Muscle of leg (tissue), 11 donors: ENCODE data around the gene COMMD3. TPM values are rescaled to one million over a fixed set of nuclear protein-coding genes. Genes with fewer than 3 reads are reported as not detected.
"Not testable (repeated sequence)": the region's sequence is repeated elsewhere in the genome, so short reads cannot be mapped to it uniquely, and the experiment has no call there.

ENCODE experiments used
- DNase-seq: peaks from one replicate; pipeline ENCODE4 v3.0.0; 2013
- H3K27ac ChIP-seq: one replicate; pipeline ENCODE4 v1.5.1; 2013; ENCODE audit warnings: mild to moderate bottlenecking, low read length, control low read depth
- H3K27me3 ChIP-seq: one replicate; pipeline ENCODE4 v1.6.1; 2013; ENCODE audit warnings: low read length; ENCODE audit not compliant: control insufficient read depth, insufficient read depth
- H3K36me3 ChIP-seq: one replicate; pipeline ENCODE4 v1.6.1; 2013; ENCODE audit warnings: low read length; ENCODE audit not compliant: control insufficient read depth, insufficient read depth
- H3K4me1 ChIP-seq: one replicate; pipeline ENCODE4 v1.6.1; 2013; ENCODE audit warnings: low read length; ENCODE audit not compliant: control insufficient read depth, insufficient read depth
- H3K4me3 ChIP-seq: one replicate; pipeline ENCODE4 v1.5.1; 2013; ENCODE audit warnings: low read length, control low read depth
- H3K9me3 ChIP-seq: replicated peaks from 2 replicates; pipeline ENCODE4 v1.6.1; 2013; ENCODE audit warnings: low read depth, low read length; ENCODE audit not compliant: control insufficient read depth
- WGBS: methylation state at CpG from one replicate; pipeline ENCODE4 v1.1.5; 2013; ENCODE audit warnings: missing lambda C conversion rate; ENCODE audit not compliant: insufficient coverage; 5-methylcytosine and 5-hydroxymethylcytosine counted together
- polyA plus RNA-seq, 8 donors: library from polyadenylated mRNA; unstranded; fragments of 120-200 nt; gene quantifications; one replicate each; pipeline versions ENCODE4 v1.2.1 to v1.2.3, GENCODE V29; 2013; ENCODE audit warnings: inconsistent platforms in 1 of 8, low replicate concordance in 1 of 8; ENCODE audit not compliant: insufficient read length in 8 of 8, insufficient read depth in 1 of 8
- total RNA-seq: library from RNA; stranded (reverse); fragments of 120-200 nt; gene quantifications from one replicate; pipeline ENCODE4 v1.2.4, GENCODE V29; 2013

The COMMD3 gene
- total and polyA plus RNA-seq, 9 donors, result 54.8 to 73.3 (median 66.0) TPM

DNA sequence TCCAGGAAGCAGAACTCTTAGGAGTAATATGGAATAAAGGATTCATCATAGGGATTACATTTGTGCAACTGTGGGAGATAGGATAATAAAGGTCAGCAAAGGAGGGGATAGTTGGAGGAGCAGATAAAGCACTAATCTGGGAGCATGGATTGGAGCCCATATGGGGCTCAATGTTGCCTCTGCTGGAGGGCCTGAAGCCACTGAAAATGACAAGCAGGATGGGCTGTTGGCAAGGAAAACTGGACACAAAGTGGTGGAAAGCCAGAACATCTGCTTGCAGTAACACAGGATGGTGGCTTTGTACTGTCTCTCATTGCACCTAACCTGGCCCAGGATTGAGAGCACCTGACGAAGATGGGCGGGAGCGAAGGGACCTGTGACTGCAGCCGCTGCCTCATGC, 15.0 kb upstream of the COMMD3 start:
- no peak for DNase-seq
- H3K4me3 ChIP-seq, result no peak overlapping the region
- H3K27ac ChIP-seq, result no peak overlapping the region
- 82% methylated on average over 4 of the region's 4 CpGs for WGBS
- no peaks in the 10 kb centered on the region for H3K4me1 ChIP-seq
- H3K9me3 ChIP-seq, result no peaks in the 10 kb centered on the region
- H3K36me3 ChIP-seq, result no peaks in the 10 kb centered on the region
- H3K27me3 ChIP-seq, result peaks cover 2% of the 10 kb centered on the region

DNA sequence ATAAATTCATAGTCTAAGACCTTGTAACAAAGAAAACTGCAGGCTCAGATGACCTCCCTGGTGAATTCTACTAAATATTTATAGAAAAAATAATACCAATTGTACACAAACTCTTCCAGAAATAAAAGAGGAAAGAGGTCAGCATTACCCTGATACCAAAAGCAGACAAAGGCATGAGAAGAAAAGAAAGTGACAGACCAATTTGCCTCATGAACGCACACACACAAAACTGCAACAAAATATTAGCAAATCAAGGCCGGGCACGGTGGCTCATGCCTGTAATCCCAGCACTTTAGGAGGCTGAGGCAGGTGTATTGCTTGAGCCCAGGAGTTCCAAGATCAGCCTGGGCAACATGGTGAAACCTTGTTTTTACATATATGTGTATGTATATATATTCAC, 12.7 kb upstream of the COMMD3 start:
- Histone ChIP-seq H3K27me3 (no peaks in the 10 kb centered on the region), H3K9me3 (no peaks in the 10 kb centered on the region), H3K27ac (no peak overlapping the region), H3K4me1 (no peaks in the 10 kb centered on the region), H3K4me3 (no peak overlapping the region), H3K36me3 (no peaks in the 10 kb centered on the region)
- WGBS, result no CpG with 5 or more reads among the region's 3 CpGs
- DNase-seq, result no peak

DNA sequence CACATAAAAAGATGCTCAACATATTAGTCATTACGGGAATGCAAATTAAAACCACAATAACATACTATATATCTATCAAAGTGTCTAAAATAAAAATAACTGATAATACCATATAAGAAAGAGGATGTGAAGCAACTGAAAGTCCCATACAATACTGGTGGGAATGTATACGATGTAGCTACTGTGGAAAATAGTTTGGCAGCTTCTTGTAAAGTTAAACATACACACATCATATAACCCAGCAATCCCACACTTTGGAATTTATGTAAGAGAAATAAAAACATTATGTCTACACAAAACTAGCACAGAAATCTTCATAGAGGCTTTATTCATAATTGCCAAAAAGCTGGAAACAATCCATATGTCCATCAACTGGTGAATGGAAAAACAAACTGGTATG, 10.5 kb upstream of the COMMD3 start:
- Histone ChIP-seq H3K27ac (no peak overlapping the region), H3K9me3 (no peaks in the 10 kb centered on the region), H3K27me3 (no peaks in the 10 kb centered on the region), H3K4me3 (no peak overlapping the region), H3K4me1 (no peaks in the 10 kb centered on the region), H3K36me3 (no peaks in the 10 kb centered on the region)
- no CpG with 5 or more reads among the region's 2 CpGs for WGBS
- no peak for DNase-seq

DNA sequence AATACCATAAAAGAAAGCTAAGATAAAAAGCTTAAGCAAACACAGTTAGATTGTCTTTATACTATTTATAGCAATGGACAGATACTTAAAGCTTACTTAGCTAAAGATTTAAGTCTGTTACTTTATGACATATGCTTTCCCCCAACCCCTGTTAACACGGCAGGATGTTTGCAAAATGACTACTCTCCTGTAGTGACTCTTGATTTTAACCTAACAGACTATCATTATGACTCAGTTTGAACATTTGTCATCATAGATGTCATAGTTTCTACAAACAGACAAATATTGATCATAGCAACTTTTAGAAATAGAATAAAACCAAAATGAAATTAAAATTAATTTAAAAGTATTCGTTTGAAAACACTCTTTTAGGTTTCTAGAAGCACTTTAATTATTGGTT, 7.8 kb upstream of the COMMD3 start:
- Histone ChIP-seq H3K27me3 (no peaks in the 10 kb centered on the region), H3K9me3 (no peaks in the 10 kb centered on the region), H3K36me3 (no peaks in the 10 kb centered on the region), H3K27ac (no peak overlapping the region), H3K4me1 (no peaks in the 10 kb centered on the region), H3K4me3 (no peak overlapping the region)
- no peak for DNase-seq
- no CpG with 5 or more reads among the region's 2 CpGs for WGBS

DNA sequence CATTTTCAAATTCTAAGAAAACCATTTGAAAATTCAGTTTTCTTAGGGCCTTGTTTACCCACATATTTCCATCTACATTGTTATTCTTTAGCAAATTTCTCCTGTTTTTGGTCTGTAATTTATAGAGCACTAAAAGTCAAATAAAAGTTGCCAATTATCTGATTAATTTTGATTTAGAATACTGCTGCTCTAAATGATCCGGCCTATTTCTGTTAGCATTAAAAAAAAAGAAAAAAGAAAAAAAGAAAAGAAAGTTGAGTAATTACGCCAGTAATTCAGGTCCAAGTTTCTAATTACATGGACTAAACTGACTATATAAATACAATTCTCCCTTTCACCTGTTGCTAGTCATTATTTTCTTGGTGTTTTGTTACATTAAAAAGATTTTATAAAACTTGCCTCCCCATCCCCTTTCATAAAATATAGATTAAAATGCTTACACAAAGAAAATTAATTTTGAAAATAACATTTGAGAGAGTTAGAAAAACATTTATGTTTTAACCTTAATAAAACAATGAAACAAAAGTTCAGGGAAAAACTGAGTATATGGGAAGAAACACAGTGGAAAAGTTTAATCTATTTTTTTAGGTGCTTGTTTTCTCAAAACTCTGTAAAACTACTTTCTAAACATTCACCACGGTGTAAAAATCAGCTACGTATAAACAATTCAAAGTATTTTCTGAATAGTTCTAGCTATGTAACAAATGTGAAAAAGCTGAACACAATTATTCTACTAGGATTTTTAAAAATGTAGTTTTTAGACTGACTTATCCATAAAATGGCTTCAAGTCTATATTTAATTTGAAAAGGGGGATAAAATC, 6.8 kb upstream of the COMMD3 start:
- DNase-seq, result no peak
- H3K27ac ChIP-seq, result no peak overlapping the region
- no peaks in the 10 kb centered on the region for H3K9me3 ChIP-seq
- no peaks in the 10 kb centered on the region for H3K27me3 ChIP-seq
- no peaks in the 10 kb centered on the region for H3K36me3 ChIP-seq
- WGBS, result no CpG with 5 or more reads among the region's 4 CpGs
- H3K4me3 ChIP-seq, result no peak overlapping the region
- H3K4me1 ChIP-seq, result no peaks in the 10 kb centered on the region

DNA sequence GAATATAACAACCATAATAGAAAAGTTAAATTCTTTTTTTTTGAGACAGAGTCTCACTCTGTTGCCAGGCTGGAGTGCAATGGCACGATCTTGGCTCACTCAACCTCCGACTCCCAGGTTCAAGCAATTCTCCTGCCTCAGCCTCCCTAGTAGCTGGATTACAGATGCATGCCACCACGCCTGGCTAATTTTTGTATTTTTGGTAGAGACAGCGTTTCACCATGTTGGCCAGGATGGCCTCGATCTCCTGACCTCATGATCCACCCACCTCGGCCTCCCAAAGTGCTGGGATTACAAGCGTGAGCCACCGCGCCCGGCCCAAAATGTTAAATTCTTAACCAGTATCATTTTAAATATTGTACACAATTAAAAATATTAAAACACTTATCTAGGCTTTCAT, 6.2 kb upstream of the COMMD3 start:
- H3K27me3 ChIP-seq, H3K36me3 ChIP-seq, DNase-seq, H3K4me1 ChIP-seq, H3K27ac ChIP-seq, H3K4me3 ChIP-seq, H3K9me3 ChIP-seq: not testable (repeated sequence)
- no CpG with 5 or more reads among the region's 10 CpGs for WGBS

DNA sequence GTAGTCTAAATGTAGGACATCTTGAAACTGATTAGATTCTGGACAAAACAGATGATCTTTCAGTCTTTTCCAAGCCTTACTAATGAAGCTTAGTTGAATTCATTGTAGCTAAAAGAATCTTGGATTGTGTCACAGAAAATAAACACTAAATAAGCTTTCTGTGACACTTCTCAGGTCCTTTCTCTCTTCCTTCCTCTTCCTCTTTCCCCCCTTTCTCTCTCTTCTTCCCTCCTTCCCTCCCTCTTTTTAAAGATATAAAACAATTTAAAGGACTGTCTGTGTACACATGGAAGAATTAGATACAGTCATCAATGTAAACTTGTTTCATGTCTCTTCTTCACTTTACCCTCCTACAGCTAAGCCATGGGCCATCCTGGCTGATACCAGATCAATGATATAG, 5.3 kb upstream of the COMMD3 start:
- H3K4me1 ChIP-seq, result peaks cover 4% of the 10 kb centered on the region
- no peaks in the 10 kb centered on the region for H3K9me3 ChIP-seq
- H3K27me3 ChIP-seq, result no peaks in the 10 kb centered on the region
- no peak for DNase-seq
- H3K36me3 ChIP-seq, result no peaks in the 10 kb centered on the region
- H3K27ac ChIP-seq, result no peak overlapping the region
- no peak overlapping the region for H3K4me3 ChIP-seq

DNA sequence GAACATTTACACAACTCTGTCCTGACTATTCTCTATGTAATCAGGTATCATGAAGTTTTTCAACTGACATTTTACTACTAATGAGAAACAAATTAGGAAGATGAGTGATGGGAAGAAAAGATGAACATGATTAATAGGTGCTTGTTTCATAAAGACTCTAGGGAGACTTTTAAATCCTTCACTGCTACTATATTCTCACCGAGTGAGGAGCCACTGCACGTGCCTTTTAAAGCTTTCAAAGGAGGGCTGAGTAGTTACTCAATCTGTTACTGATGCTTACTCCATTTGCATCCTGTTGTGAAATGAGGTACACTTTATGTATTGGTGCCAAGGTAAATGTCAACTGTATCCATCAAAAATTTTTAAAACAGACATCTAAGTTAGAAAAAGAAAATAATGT, 1.3 kb upstream of the COMMD3 start:
- Histone ChIP-seq H3K27ac (no peak overlapping the region), H3K9me3 (no peaks in the 10 kb centered on the region), H3K4me3 (no peak overlapping the region), H3K4me1 (peaks cover 5% of the 10 kb centered on the region), H3K36me3 (no peaks in the 10 kb centered on the region), H3K27me3 (no peaks in the 10 kb centered on the region)
- DNase-seq, result no peak
- WGBS, result no CpG with 5 or more reads among the region's 2 CpGs

DNA sequence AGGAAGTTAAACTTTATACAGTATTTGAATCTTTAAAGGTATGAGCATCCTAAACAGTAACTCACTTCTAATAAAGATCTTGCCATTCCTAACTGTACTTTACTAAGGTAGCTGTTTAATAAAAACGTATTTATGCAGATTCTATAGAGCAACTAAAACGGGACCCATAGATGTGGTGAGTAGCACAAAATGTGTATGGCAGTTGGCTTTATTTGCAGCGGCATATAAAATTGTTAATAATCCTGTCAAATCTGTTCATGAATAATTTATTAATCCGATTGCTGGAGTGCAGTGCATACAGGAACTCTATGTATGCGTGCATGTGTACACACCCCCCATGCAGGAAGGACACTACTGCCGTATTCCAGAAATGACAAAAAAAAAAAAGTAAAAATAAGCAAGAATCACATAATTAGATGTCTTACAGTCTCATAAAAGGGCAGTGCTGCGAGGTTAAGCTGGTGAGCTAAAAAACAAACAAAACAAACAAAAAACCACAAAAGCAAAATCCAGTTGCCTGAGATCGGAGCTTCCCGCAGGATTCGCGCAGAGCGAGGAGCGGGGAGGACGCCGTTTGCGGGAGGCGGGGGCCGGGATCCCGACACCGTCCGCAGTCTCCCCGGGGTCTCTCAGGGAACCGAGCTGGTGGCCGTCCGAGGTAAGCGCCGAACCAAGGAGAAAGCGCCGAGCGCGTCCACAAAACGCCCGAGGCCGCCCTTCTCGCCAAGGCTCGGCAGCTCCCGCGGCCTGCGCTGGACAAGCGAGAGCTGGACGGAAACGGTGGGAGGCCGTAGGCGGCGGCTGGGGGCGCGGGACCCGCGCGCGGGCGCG, 518 bp upstream of the COMMD3 start:
- no peaks in the 10 kb centered on the region for H3K27me3 ChIP-seq
- peak overlapping the region; percentile 89 for H3K4me3 ChIP-seq
- H3K4me1 ChIP-seq, result peaks cover 5% of the 10 kb centered on the region
- peak overlapping the region; percentile 94 for H3K27ac ChIP-seq
- no peak for DNase-seq
- WGBS, result under 1% methylated on average over 46 of the region's 53 CpGs
- H3K36me3 ChIP-seq, result no peaks in the 10 kb centered on the region
- no peaks in the 10 kb centered on the region for H3K9me3 ChIP-seq

DNA sequence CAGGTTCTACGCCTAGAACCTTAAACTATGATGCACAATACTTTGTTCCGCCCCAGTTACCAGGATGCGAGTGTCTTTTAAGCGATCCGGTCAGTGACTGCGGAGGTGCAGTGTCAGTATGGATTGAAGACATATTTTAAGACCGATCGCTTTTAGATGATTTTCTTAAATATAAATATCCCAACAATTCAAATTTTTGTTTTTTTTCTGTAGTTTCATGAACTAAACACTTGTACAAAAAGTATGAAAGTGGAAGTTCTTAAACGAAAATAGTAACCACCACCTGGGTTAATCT, 835 bp downstream of the COMMD3 start:
- Histone ChIP-seq H3K27ac (peak overlapping the region; percentile 98), H3K4me1 (peaks cover 5% of the 10 kb centered on the region), H3K9me3 (no peaks in the 10 kb centered on the region), H3K27me3 (peaks cover 7% of the 10 kb centered on the region), H3K36me3 (no peaks in the 10 kb centered on the region), H3K4me3 (peak overlapping the region; percentile 89)
- WGBS, result no CpG with 5 or more reads among the region's 9 CpGs
- no peak for DNase-seq
